ENCODE data around the gene STK32B.

Gene STK32B

GRCh38 chr4:5545271-5545670 lies 494.0 kb downstream of the STK32B start (continued):
- TF ChIP-seq ZSCAN18 (tag by site-specific recombination; IDR thresholded peaks at IDR 0.05) (no peak), BCL11B (tag by site-specific recombination; IDR thresholded peaks at IDR 0.05; ENCODE audit: low read depth) (no peak), ZNF843 (tag by site-specific recombination; IDR thresholded peaks at IDR 0.05) (no peak), ZNF785 (tag by site-specific recombination; IDR thresholded peaks at IDR 0.05) (no peak)

GRCh38 chr4:5547651-5548249 lies 496.5 kb downstream of the STK32B start:
- H3K9me3 ChIP-seq (ENCODE audit: control insufficient read depth, insufficient read depth, low read depth, low read length), result no peaks in the 10 kb centered on the region
- H3K4me3 ChIP-seq (ENCODE audit: low read depth, low read length), result no peak overlapping the region
- ChIA-PET POLR2A (no interaction called here), CTCF (no interaction called here)
- H3K36me3 ChIP-seq (ENCODE audit: control insufficient read depth in 2 of 2, insufficient read depth in 1 of 2, low read length in 2 of 2), result no peaks in the 10 kb centered on the region
- no peaks in the 10 kb centered on the region for H3K4me1 ChIP-seq (ENCODE audit: control insufficient read depth, insufficient read depth, low read length)
- TF ChIP-seq ZNF398 (tag by site-specific recombination; IDR thresholded peaks at IDR 0.05) (no peak), ZNF544 (tag by site-specific recombination; IDR thresholded peaks at IDR 0.05) (no peak), ZNF350 (tag by site-specific recombination; IDR thresholded peaks at IDR 0.05) (no peak), ZNF76 (tag by site-specific recombination; IDR thresholded peaks at IDR 0.05; ENCODE audit: borderline replicate concordance, low read depth) (no peak), SP3 (tag by site-specific recombination; IDR thresholded peaks at IDR 0.05) (no peak), PRDM1 (tag by site-specific recombination; IDR thresholded peaks at IDR 0.05) (no peak), ZNF701 (tag by site-specific recombination; IDR thresholded peaks at IDR 0.05) (no peak), ZNF518A (tag by site-specific recombination; conservative IDR thresholded peaks at IDR 0.05; ENCODE audit: low read depth) (no peak), AEBP2 (tag by site-specific recombination; IDR thresholded peaks at IDR 0.05; ENCODE audit: borderline replicate concordance) (no peak), CTCF (tag by site-specific recombination; IDR thresholded peaks at IDR 0.05) (no peak), HOXC10 (CRISPR knock-in tag; IDR thresholded peaks at IDR 0.05) (no peak), ZNF670 (tag by site-specific recombination; IDR thresholded peaks at IDR 0.05; ENCODE audit: low read depth) (no peak), KLF17 (tag by site-specific recombination; IDR thresholded peaks at IDR 0.05) (no peak)
- no peak overlapping the region for H3K27ac ChIP-seq (ENCODE audit: extremely low read depth, low read depth, low read length)

Data from HEK293 (cell line).